NT2/D1 (cell line): Measurements from ENCODE around the gene SEC61A2.

Experiments used
- SUZ12 ChIP-seq: IDR thresholded peaks from 2 replicates; pipeline ENCODE4 v1.6.1; 2011; ENCODE audit not compliant: insufficient read length, insufficient read depth; ENCODE audit errors: extremely low read depth
- YY1 ChIP-seq: IDR thresholded peaks from 2 replicates; pipeline ENCODE4 v1.6.1; 2011; ENCODE audit not compliant: insufficient read length, insufficient read depth
- ZNF274 ChIP-seq: IDR thresholded peaks from 2 replicates; pipeline ENCODE4 v1.6.1; 2011; ENCODE audit warnings: mild to moderate bottlenecking, low read depth, low read length

DNA sequence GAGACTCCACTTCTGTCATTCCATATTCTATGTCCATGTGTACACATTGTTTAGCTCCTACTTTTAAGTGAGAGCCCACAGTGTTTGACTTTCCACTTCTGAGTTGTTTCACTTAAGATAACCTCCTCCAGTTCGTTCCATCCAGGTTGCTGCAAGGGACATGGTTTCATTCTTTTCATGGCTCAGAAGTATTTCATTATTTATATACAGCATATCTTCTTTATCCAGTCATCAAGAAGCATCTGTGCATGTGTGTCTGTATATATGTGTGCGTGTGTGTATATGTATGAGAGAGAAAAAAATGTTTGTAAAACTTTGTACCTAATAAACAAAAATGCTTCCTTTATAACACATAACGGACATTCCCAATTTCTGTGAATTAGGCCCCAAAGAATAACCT is 6.2 kb downstream of the SEC61A2 start:
- no peak for TF ChIP-seq YY1
- no peak for TF ChIP-seq ZNF274
- TF ChIP-seq SUZ12, result no peak
